ENCODE data around the gene ORC4. TPM values are rescaled to one million over a fixed set of nuclear protein-coding genes. Genes with fewer than 3 reads are reported as not detected.

Gene ORC4
- total and polyA plus RNA-seq, 2 of the 8 experiments (the other 6 are each of a cell fraction or from before 2014, with no cell fraction given) = 22.7 to 63.7 TPM

GRCh38 chr2:147998203-147998602 is 22.3 kb downstream of the ORC4 start:
- Histone ChIP-seq H3K79me1 (ENCODE audit: low read depth, low read length) (peaks cover 5% of the 10 kb centered on the region; the same call in 1 of the 2 replicates), H2BK12ac (ENCODE audit: low read depth, low read length) (no peak overlapping the region), H2AK5ac (ENCODE audit: low read depth, low read length) (no peak overlapping the region), H3K27ac (ENCODE audit: low read depth, low read length) (no peak overlapping the region), H3K36me3 (ENCODE audit: control insufficient read depth in 2 of 4, insufficient read depth in 4 of 4, low read length in 3 of 4) (peaks cover 0 to 6% (median 2%) of the 10 kb centered on the region in 4 experiments; a peak in 3 of 8 replicates), H3K9ac (replicated peaks in 1 of 4; ENCODE audit: extremely low read depth in 1 of 4, low read depth in 3 of 4, low read length in 3 of 4) (no peak overlapping the region), H3K79me2 (ENCODE audit: control insufficient read depth in 1 of 2, insufficient read depth in 2 of 2, low read length in 2 of 2) (peaks cover 3 to 93% of the 10 kb centered on the region in 2 experiments), H4K5ac (ENCODE audit: insufficient read length, low read depth, low read length) (no peak overlapping the region), H2AFZ (ENCODE audit: low read length) (no peak overlapping the region), H3K18ac (ENCODE audit: extremely low read depth, low read length) (no peak overlapping the region), H3K4me1 (replicated peaks in 1 of 4; ENCODE audit: control insufficient read depth in 3 of 4, insufficient read depth in 4 of 4, low read length in 3 of 4) (peaks cover 0 to 7% (median 0%) of the 10 kb centered on the region in 4 experiments; a peak in 1 of 7 replicates), H2BK20ac (ENCODE audit: low read length) (no peak overlapping the region), H4K8ac (ENCODE audit: extremely low read depth, insufficient read depth, low read length) (no peak overlapping the region), H2BK5ac (ENCODE audit: low read depth, low read length) (no peak overlapping the region), H3K23ac (ENCODE audit: insufficient read length) (no peak overlapping the region), H2BK15ac (ENCODE audit: low read length) (no peak overlapping the region), H4K91ac (replicated peaks; ENCODE audit: insufficient read length, low read length) (no peak overlapping the region), H3K23me2 (ENCODE audit: low read depth, low read length) (no peaks in the 10 kb centered on the region), H4K20me1 (replicated peaks in 1 of 2; ENCODE audit: control insufficient read depth in 1 of 2, insufficient read depth in 2 of 2, low read length in 2 of 2) (no peaks in the 10 kb centered on the region), H3K4me2 (ENCODE audit: insufficient read depth in 1 of 2, low read depth in 2 of 2, low read length in 2 of 2) (no peak overlapping the region), H3K27me3 (replicated peaks in 1 of 4; ENCODE audit: control insufficient read depth in 3 of 4, extremely low read depth in 1 of 4, insufficient read depth in 3 of 4, low read length in 3 of 4) (no peaks in the 10 kb centered on the region), H3K4ac (replicated peaks; ENCODE audit: insufficient read length, low read depth, low read length) (no peak overlapping the region), H2BK120ac (replicated peaks; ENCODE audit: low read depth, low read length) (no peak overlapping the region), H3K56ac (replicated peaks; ENCODE audit: insufficient read length, low read depth, low read length) (no peak overlapping the region), H3K14ac (ENCODE audit: insufficient read length) (no peak overlapping the region), H3K9me3 (ENCODE audit: insufficient read depth in 2 of 2, low read depth in 1 of 2, low read length in 1 of 2) (peaks cover 0 to 7% of the 10 kb centered on the region in 2 experiments; a peak in 2 of 4 replicates), H3K4me3 (ENCODE audit: extremely low read depth in 1 of 4, insufficient read depth in 2 of 4, low read depth in 3 of 4, low read length in 4 of 4) (no peak overlapping the region)
- ChIA-PET POLR2A (ENCODE audit: partially characterized antibody) (interaction anchor here (0.6 kb wide), 1 partner anchor 23 kb away, joined by 3 read pairs; no protein-coding TSS in a partner anchor), CTCF (ENCODE audit: partially characterized antibody) (interaction anchor here (1.2 to 3.8 kb wide), 2 partner anchors 8 kb away, joined by 5 to 15 read pairs; no protein-coding TSS in a partner anchor)
- 98% methylated on average over 4 of the region's 4 CpGs; no CpG with 5 or more reads in 1 of the 2 experiments for WGBS, 2 experiments (ENCODE audit: extremely low coverage in 1 of 2, insufficient coverage in 1 of 2, insufficient read length in 1 of 2, insufficient replicate concordance in 2 of 2, low coverage in 1 of 2, low lambda C conversion rate in 2 of 2, missing lambda C conversion rate in 1 of 2)
- FAIRE-seq (no peak), DNase-seq (ENCODE audit: low read depth in 1 of 2, low spot score in 2 of 2) (no peak)
- no peak for TF ChIP-seq POLR2AphosphoS5 (IDR thresholded peaks at IDR 0.05; ENCODE audit: low read depth, low read length)
- no peak for TF ChIP-seq SIX5 (IDR thresholded peaks at IDR 0.05; ENCODE audit: low read depth, low read length)
- TF ChIP-seq, protein P1, sequence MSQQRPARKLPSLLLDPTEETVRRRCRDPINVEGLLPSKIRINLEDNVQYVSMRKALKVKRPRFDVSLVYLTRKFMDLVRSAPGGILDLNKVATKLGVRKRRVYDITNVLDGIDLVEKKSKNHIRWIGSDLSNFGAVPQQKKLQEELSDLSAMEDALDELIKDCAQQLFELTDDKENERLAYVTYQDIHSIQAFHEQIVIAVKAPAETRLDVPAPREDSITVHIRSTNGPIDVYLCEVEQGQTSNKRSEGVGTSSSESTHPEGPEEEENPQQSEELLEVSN (IDR thresholded peaks at IDR 0.05) = no peak
- TF ChIP-seq BCL11A (IDR thresholded peaks at IDR 0.05; ENCODE audit: low read depth in 2 of 2, low read length in 2 of 2) = no peak

Measured in H1 (cell line).